Measurements from ENCODE around the gene CALM1.
A peak's percentile ranks its signal among the peaks of the same experiment; 100 is the strongest.

Gene CALM1

DNA sequence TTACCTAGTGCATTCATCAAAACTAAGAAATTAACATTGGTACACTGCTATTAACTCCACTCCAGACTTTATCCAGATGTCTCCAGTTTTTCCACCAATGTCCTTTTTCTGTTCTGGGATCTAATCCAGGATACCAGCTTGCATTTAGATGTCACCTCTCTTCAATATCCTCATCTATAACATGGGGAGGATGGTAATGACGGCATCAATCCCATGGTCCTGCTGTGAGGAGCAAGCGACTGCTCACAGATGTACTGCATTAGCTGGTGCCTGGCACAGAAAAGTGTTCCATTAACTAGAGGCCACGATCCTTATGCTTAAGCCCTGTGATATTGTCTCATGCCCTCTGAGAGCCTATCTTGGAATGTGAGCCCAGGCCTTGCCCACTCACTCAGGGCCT is 53.8 kb downstream of the CALM1 start:
- peak; percentile 68 for ATAC-seq
- TF ChIP-seq, protein P1, sequence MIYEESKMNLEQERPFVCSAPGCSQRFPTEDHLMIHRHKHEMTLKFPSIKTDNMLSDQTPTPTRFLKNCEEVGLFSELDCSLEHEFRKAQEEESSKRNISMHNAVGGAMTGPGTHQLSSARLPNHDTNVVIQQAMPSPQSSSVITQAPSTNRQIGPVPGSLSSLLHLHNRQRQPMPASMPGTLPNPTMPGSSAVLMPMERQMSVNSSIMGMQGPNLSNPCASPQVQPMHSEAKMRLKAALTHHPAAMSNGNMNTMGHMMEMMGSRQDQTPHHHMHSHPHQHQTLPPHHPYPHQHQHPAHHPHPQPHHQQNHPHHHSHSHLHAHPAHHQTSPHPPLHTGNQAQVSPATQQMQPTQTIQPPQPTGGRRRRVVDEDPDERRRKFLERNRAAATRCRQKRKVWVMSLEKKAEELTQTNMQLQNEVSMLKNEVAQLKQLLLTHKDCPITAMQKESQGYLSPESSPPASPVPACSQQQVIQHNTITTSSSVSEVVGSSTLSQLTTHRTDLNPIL (CRISPR knock-in tag; IDR thresholded peaks at IDR 0.05; ENCODE audit: low read depth) = no peak
- no peak for TF ChIP-seq ZC3H10 (CRISPR knock-in tag; IDR thresholded peaks at IDR 0.05)
- TF ChIP-seq TCF4 (CRISPR knock-in tag; IDR thresholded peaks at IDR 0.05; ENCODE audit: borderline replicate concordance) = peak; percentile 70
- TF ChIP-seq ZFP30 (CRISPR knock-in tag; IDR thresholded peaks at IDR 0.05) = no peak
- TF ChIP-seq, protein P2, sequence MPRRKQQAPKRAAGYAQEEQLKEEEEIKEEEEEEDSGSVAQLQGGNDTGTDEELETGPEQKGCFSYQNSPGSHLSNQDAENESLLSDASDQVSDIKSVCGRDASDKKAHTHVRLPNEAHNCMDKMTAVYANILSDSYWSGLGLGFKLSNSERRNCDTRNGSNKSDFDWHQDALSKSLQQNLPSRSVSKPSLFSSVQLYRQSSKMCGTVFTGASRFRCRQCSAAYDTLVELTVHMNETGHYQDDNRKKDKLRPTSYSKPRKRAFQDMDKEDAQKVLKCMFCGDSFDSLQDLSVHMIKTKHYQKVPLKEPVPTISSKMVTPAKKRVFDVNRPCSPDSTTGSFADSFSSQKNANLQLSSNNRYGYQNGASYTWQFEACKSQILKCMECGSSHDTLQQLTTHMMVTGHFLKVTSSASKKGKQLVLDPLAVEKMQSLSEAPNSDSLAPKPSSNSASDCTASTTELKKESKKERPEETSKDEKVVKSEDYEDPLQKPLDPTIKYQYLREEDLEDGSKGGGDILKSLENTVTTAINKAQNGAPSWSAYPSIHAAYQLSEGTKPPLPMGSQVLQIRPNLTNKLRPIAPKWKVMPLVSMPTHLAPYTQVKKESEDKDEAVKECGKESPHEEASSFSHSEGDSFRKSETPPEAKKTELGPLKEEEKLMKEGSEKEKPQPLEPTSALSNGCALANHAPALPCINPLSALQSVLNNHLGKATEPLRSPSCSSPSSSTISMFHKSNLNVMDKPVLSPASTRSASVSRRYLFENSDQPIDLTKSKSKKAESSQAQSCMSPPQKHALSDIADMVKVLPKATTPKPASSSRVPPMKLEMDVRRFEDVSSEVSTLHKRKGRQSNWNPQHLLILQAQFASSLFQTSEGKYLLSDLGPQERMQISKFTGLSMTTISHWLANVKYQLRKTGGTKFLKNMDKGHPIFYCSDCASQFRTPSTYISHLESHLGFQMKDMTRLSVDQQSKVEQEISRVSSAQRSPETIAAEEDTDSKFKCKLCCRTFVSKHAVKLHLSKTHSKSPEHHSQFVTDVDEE (CRISPR knock-in tag; IDR thresholded peaks at IDR 0.05) = peak; percentile 41; the same call in 1 of the 2 replicates
- TF ChIP-seq RARB (CRISPR knock-in tag; IDR thresholded peaks at IDR 0.05) = no peak
- no peak for TF ChIP-seq ARNTL (CRISPR knock-in tag; IDR thresholded peaks at IDR 0.05; ENCODE audit: borderline replicate concordance, low read depth)
- TF ChIP-seq ZNF70 (CRISPR knock-in tag; IDR thresholded peaks at IDR 0.05) = no peak
- peak; percentile 31 for TF ChIP-seq ISL1 (CRISPR knock-in tag; IDR thresholded peaks at IDR 0.05)
- no peak for TF ChIP-seq OSR1 (CRISPR knock-in tag; IDR thresholded peaks at IDR 0.05)
- TF ChIP-seq SNAI2 (CRISPR knock-in tag; IDR thresholded peaks at IDR 0.05) = peak; percentile 29; the same call in 1 of the 2 replicates

DNA sequence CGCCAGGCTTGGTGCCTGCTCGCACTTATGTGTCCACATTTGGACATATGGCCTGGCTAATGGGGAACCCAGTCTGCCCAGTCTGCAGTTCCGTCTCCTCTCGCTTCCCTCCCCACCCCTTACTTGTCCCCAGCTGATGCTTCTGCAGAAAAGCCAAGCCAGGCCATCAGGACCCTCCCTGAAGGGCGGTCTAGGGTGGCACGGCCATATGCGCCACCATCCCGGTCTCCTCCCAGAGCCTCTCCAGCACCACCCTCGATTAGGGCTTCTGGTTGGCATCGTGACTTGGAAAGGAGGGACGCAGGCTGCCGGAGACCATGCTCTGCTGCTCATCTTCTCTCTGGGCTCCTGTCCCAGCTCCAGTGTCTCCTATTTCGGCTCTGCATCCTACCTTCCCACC is 54.6 kb downstream of the CALM1 start:
- ATAC-seq = no peak
- TF ChIP-seq ARNTL (CRISPR knock-in tag; IDR thresholded peaks at IDR 0.05; ENCODE audit: borderline replicate concordance, low read depth) (no peak), ISL1 (CRISPR knock-in tag; IDR thresholded peaks at IDR 0.05) (no peak), ZFP30 (CRISPR knock-in tag; IDR thresholded peaks at IDR 0.05) (no peak), OSR1 (CRISPR knock-in tag; IDR thresholded peaks at IDR 0.05) (no peak), ESRRG (CRISPR knock-in tag; IDR thresholded peaks at IDR 0.05) (no peak), ZNF565 (CRISPR knock-in tag; conservative IDR thresholded peaks at IDR 0.05; ENCODE audit: low read depth) (no peak), SNAI2 (CRISPR knock-in tag; IDR thresholded peaks at IDR 0.05) (no peak), TCF4 (CRISPR knock-in tag; IDR thresholded peaks at IDR 0.05; ENCODE audit: borderline replicate concordance) (no peak), ZFP3 (CRISPR knock-in tag; IDR thresholded peaks at IDR 0.05) (no peak), TOX (CRISPR knock-in tag; IDR thresholded peaks at IDR 0.05; ENCODE audit: borderline replicate concordance) (no peak)
- TF ChIP-seq, protein P3, sequence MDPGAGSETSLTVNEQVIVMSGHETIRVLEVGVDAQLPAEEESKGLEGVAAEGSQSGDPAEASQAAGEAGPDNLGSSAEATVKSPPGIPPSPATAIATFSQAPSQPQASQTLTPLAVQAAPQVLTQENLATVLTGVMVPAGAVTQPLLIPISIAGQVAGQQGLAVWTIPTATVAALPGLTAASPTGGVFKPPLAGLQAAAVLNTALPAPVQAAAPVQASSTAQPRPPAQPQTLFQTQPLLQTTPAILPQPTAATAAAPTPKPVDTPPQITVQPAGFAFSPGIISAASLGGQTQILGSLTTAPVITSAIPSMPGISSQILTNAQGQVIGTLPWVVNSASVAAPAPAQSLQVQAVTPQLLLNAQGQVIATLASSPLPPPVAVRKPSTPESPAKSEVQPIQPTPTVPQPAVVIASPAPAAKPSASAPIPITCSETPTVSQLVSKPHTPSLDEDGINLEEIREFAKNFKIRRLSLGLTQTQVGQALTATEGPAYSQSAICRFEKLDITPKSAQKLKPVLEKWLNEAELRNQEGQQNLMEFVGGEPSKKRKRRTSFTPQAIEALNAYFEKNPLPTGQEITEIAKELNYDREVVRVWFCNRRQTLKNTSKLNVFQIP (CRISPR knock-in tag; IDR thresholded peaks at IDR 0.05; ENCODE audit: borderline replicate concordance, low read depth) = no peak
- TF ChIP-seq, protein P4, sequence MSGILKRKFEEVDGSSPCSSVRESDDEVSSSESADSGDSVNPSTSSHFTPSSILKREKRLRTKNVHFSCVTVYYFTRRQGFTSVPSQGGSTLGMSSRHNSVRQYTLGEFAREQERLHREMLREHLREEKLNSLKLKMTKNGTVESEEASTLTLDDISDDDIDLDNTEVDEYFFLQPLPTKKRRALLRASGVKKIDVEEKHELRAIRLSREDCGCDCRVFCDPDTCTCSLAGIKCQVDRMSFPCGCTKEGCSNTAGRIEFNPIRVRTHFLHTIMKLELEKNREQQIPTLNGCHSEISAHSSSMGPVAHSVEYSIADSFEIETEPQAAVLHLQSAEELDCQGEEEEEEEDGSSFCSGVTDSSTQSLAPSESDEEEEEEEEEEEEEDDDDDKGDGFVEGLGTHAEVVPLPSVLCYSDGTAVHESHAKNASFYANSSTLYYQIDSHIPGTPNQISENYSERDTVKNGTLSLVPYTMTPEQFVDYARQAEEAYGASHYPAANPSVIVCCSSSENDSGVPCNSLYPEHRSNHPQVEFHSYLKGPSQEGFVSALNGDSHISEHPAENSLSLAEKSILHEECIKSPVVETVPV (CRISPR knock-in tag; IDR thresholded peaks at IDR 0.05) = no peak

DNA sequence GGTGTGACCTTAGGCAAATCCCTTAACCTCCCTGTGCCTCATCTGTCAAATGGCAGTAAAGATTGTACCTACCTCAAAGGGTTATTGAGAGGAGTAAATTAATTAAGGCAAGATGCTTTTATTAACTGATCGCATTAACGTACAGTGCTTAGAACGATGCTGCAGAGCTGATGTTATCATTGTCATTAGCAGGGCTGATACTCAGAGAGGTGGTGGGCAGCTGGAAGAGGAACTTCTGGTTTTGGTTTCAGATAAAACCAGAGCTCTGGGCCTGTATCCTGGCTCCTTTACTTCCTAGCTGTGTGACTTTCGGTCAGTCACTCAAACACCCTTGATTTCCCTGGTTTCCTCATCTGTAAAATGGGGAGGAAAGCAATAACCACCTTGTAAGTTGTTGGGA is 55.1 kb downstream of the CALM1 start:
- no peak for ATAC-seq
- no peak for TF ChIP-seq ZFP3 (CRISPR knock-in tag; IDR thresholded peaks at IDR 0.05)
- peak; percentile 73; the same call in 1 of the 2 replicates for TF ChIP-seq TCF4 (CRISPR knock-in tag; IDR thresholded peaks at IDR 0.05; ENCODE audit: borderline replicate concordance)
- TF ChIP-seq GLIS3 (CRISPR knock-in tag; IDR thresholded peaks at IDR 0.05) = no peak

DNA sequence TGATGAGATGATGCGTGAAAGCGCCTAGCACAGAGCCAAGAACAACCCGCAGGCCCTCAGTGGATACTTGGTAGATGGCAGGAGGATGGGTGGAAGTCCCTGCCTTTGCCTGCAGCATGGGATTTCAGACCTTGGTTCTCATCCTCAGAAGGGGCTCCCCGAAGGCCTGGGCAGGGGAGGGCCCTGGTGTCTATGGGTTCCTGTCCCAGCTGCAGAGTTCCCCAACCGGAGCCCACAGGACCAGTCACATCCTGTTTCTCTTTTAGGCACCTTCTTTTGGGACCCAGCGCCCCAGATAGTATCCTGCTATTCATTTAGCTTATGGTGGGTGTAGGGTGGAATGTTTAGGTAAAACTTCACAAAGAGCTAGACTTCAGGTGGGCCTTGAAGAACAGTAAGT is 55.5 kb downstream of the CALM1 start:
- no peak for ATAC-seq
- TF ChIP-seq PPARA (CRISPR knock-in tag; IDR thresholded peaks at IDR 0.05; ENCODE audit: borderline replicate concordance) (no peak), GLIS3 (CRISPR knock-in tag; IDR thresholded peaks at IDR 0.05) (no peak), ZFP30 (CRISPR knock-in tag; IDR thresholded peaks at IDR 0.05) (no peak), BACH2 (CRISPR knock-in tag; IDR thresholded peaks at IDR 0.05; ENCODE audit: borderline replicate concordance) (no peak), ZNF565 (CRISPR knock-in tag; conservative IDR thresholded peaks at IDR 0.05; ENCODE audit: low read depth) (no peak), ESRRG (CRISPR knock-in tag; IDR thresholded peaks at IDR 0.05) (no peak), OSR1 (CRISPR knock-in tag; IDR thresholded peaks at IDR 0.05) (no peak), ZFP3 (CRISPR knock-in tag; IDR thresholded peaks at IDR 0.05) (no peak), TOX (CRISPR knock-in tag; IDR thresholded peaks at IDR 0.05; ENCODE audit: borderline replicate concordance) (no peak)
- TF ChIP-seq, protein P4 (CRISPR knock-in tag; IDR thresholded peaks at IDR 0.05) = no peak
- TF ChIP-seq, protein P1 (CRISPR knock-in tag; IDR thresholded peaks at IDR 0.05; ENCODE audit: low read depth) = no peak
- TF ChIP-seq, protein P3 (CRISPR knock-in tag; IDR thresholded peaks at IDR 0.05; ENCODE audit: borderline replicate concordance, low read depth) = no peak
